ENCODE measurements around the gene DENND2D. TPM values are rescaled to one million over a fixed set of nuclear protein-coding genes. Genes with fewer than 3 reads are reported as not detected.

Gene DENND2D
- total RNA-seq, 1 donor from 2014 or later: 78.2 TPM

DNA sequence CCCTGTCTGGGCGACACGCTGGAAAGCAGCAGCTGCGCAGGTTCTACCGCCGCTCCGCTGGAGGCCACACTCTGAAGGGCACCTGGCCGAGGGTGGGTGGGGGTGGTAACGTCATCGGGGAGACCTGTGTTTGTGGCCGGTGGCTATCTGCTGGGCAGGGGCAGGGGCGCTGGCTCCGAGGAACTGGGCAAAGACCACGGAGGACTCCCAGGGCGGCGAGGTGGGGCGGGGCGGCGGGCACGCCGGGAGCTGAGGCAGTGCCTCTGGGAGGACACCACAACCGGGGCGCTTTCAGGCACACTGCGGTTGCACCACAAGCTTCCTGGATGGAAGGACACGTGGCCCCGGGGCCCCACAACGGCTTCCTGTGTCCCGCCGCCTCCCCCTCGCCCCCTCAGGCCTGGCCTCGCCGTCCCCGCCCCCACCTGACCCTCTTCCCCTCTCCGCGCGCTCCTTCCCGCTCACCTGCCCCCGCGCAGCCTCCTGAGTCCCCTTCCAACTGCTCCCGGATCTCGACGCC lies 3.3 kb upstream of the DENND2D start:
- DNase-seq: peak; percentile 97
- peak; percentile 85 for ATAC-seq
- H3K27me3 ChIP-seq: no peaks in the 10 kb centered on the region
- peak overlapping the region; percentile 75 for H3K4me3 ChIP-seq
- peak overlapping the region; percentile 93 for H3K27ac ChIP-seq
- peaks cover 45% of the 10 kb centered on the region for H3K4me1 ChIP-seq
- H3K36me3 ChIP-seq: no peaks in the 10 kb centered on the region
- TF ChIP-seq CTCF (IDR thresholded peaks at IDR 0.05): no peak
- H3K9me3 ChIP-seq: no peaks in the 10 kb centered on the region
- intact Hi-C loops (cut with DNase I): no loop called here

DNA sequence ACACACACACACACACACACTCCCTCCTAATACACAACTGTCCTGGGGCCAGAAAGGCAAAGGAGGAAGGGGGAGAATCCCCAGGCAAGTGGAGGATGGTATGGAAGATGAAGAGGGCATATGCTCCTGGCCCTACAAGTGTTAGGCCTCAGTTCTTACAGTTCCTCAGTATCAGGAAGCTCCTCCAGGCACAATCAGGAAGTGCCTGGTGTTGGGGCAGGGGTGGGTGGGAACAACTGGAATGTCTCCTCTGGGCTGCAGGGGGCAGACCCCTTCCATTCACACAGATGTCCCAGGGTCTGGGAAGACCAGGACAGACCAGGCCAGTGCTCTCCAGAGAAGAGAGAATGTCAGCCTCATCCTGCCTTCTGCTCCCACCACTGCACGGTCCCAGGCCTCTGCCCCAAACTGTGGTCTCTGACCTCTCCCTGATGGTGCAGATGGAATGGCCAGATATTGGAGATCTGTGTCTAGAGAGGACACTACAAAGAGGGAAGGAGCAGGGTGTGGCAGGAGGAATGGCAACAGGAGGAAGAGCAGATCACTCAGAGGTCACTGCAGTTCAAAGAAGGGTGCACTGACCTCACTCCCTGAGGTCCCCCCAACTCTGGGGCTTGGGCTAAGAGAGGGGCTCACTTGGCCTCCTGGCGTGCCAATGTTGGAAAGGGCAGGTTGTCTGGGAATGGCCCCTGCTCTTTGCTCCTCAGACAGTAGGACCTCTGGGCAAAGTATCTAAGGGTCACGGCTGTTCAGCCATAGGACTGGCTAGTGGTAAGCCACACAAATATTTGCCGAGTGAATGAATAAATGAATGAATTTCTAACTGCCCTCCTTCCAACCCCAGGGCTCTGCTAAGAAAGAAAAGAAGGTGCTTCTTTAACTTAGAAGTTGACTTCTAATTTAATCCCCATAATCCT lies 2.5 kb upstream of the DENND2D start:
- H3K27ac ChIP-seq: peak overlapping the region; percentile 93

GRCh38 chr1:111202366-111202706 lies 1.9 kb upstream of the DENND2D start:
- no peak for TF ChIP-seq CTCF (IDR thresholded peaks at IDR 0.05)
- no peaks in the 10 kb centered on the region for H3K27me3 ChIP-seq
- intact Hi-C loops (cut with DNase I): no loop called here
- DNase-seq: no peak
- H3K27ac ChIP-seq: peak overlapping the region; percentile 82
- peaks cover 1% of the 10 kb centered on the region for H3K36me3 ChIP-seq
- peaks cover 45% of the 10 kb centered on the region for H3K4me1 ChIP-seq
- H3K4me3 ChIP-seq: no peak overlapping the region
- ATAC-seq: no peak
- no peaks in the 10 kb centered on the region for H3K9me3 ChIP-seq

More for the DNA sequence above, 2.5 kb upstream of the DENND2D start:
- intact Hi-C loops (cut with DNase I): no loop called here
- no peaks in the 10 kb centered on the region for H3K27me3 ChIP-seq
- TF ChIP-seq CTCF (IDR thresholded peaks at IDR 0.05): no peak
- peak overlapping the region; percentile 75 for H3K4me3 ChIP-seq
- DNase-seq: no peak
- no peaks in the 10 kb centered on the region for H3K36me3 ChIP-seq
- H3K4me1 ChIP-seq: peaks cover 45% of the 10 kb centered on the region
- H3K9me3 ChIP-seq: no peaks in the 10 kb centered on the region
- ATAC-seq: no peak

DNA sequence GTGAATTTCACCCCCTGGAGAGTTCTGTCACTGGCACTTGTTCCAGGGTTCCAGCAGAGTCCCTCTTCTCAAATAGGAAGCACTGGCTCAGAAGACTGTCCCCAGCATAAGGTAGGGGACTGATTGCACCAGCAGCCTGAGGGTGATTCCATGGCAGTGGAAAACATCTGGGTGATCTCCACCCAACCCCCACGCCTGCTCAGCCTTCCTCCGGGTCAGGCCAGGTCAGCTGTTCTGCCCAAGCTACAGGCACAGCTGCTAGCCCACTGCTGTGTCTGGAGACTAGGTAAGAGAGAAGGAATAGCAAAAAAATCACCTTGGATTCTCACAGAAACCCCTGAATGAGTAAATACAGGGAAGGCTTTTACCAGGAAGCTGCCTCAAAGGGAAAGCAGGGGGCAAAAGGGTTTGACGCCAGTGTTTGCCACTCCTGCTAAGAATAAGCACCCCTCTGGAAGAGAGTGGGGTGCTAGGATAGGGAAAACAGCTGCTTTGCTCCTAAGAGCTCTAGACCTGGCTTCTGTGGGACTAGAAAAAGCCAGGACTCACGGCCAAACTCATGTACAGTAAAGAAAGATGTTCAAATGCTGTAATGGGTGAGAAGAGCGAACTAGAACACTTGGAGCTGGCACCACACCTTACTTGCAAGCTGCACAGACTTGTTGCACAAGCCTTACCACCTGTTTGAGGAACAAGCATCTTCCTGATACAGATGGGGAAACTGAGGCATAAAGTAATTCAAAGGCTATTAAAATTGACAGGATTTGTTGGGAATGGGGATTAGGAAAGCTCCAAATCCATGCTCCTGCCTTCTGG lies 1.0 kb upstream of the DENND2D start:
- TF ChIP-seq CTCF (IDR thresholded peaks at IDR 0.05): no peak
- H3K9me3 ChIP-seq: no peaks in the 10 kb centered on the region

GRCh38 chr1:111200802-111201161 lies 336 bp upstream of the DENND2D start:
- peaks cover 17% of the 10 kb centered on the region for H3K36me3 ChIP-seq
- H3K9me3 ChIP-seq: no peaks in the 10 kb centered on the region
- DNase-seq (no peak), ATAC-seq (no peak)
- H3K4me3 ChIP-seq: peak overlapping the region; percentile 55
- H3K4me1 ChIP-seq: peaks cover 53% of the 10 kb centered on the region
- H3K27ac ChIP-seq: peak overlapping the region; percentile 82
- intact Hi-C loops (cut with DNase I): no loop called here
- TF ChIP-seq CTCF (IDR thresholded peaks at IDR 0.05): no peak
- no peaks in the 10 kb centered on the region for H3K27me3 ChIP-seq

More for the DNA sequence above, 1.0 kb upstream of the DENND2D start:
- intact Hi-C loops (cut with DNase I): no loop called here
- peak overlapping the region; percentile 55 for H3K4me3 ChIP-seq
- no peaks in the 10 kb centered on the region for H3K27me3 ChIP-seq
- ATAC-seq: no peak
- DNase-seq: no peak
- peak overlapping the region; percentile 82 for H3K27ac ChIP-seq
- peaks cover 47% of the 10 kb centered on the region for H3K4me1 ChIP-seq
- peaks cover 10% of the 10 kb centered on the region for H3K36me3 ChIP-seq

All from upper lobe of right lung (tissue), 1 donor.